Testis (tissue), 3 donors: ENCODE data around the gene DLX4. TPM values are rescaled to one million over a fixed set of nuclear protein-coding genes. Genes with fewer than 3 reads are reported as not detected.

ENCODE experiments used
- DNase-seq: peaks from one replicate; pipeline ENCODE4 v3.0.0-alpha.2; 2019
- H3K27ac ChIP-seq, 2 donors: fragments of 200-600 bp; sonication (generic); one replicate each; pipeline ENCODE4 v1.5.1; 2019
- H3K27me3 ChIP-seq: fragments of 200-600 bp; sonication (generic); one replicate; pipeline ENCODE4 v1.5.1; 2019
- H3K36me3 ChIP-seq: fragments of 200-600 bp; sonication (generic); one replicate; pipeline ENCODE4 v1.5.1; 2017; ENCODE audit warnings: low read depth; ENCODE audit errors: missing control alignments
- H3K4me1 ChIP-seq: fragments of 200-600 bp; sonication (generic); one replicate; pipeline ENCODE4 v1.5.1; 2019
- H3K4me3 ChIP-seq, 2 donors: fragments of 200-600 bp; sonication (generic); one replicate each; pipeline ENCODE4 v1.5.1; 2017 to 2019
- H3K9me3 ChIP-seq: fragments of 200-600 bp; sonication (generic); one replicate; pipeline ENCODE4 v1.5.1; 2017
- CTCF ChIP-seq, 3 experiments: fragments of 450-650 bp in 2 of 3; fragments of 200-600 bp in 1 of 3; sonication (generic) in 1 of 3; IDR thresholded peaks; one replicate each; pipeline ENCODE4 v1.5.1; 2016 to 2019; ENCODE audit warnings: antibody characterized with exemption in 3 of 3, mild to moderate bottlenecking in 2 of 3, moderate library complexity in 1 of 3
- POLR2A ChIP-seq: fragments of 450-650 bp; IDR thresholded peaks from one replicate; pipeline ENCODE4 v1.6.1; 2017; ENCODE audit warnings: antibody characterized with exemption, mild to moderate bottlenecking, moderate library complexity
- WGBS, 2 donors: methylation state at CpG; one replicate each; pipeline ENCODE4 v1.1.5; 2018; 5-methylcytosine and 5-hydroxymethylcytosine counted together
- intact Hi-C: fragments of 100-400 bp; cut with DNase I; formaldehyde crosslinking; loops from one replicate; pipeline ENCODE4 v1.15.1; 2023; ENCODE audit warnings: low total_unique reads
- polyA plus RNA-seq: library from polyadenylated mRNA; stranded (reverse); fragments of 350-450 nt; fragmentation: Illumina TruSeq; extraction: RNeasy Lipid Tissue Mini Kit (QIAGEN cat#74804); gene quantifications from one replicate; pipeline ENCODE4 v1.2.3, GENCODE V29; 2014; ENCODE audit warnings: low read depth, low replicate concordance; ENCODE audit not compliant: insufficient read depth
- total RNA-seq, 2 donors: library from RNA; depleted of rRNA; stranded (reverse); fragments of >200 nt; gene quantifications; one replicate each; pipeline ENCODE4 v1.2.3, GENCODE V29; 2016

The DLX4 gene
- total and polyA plus RNA-seq, 3 donors from 2014 or later: 0.30 to 1.2 (median 0.37) TPM

GRCh38 chr17:49928837-49929475 is 40.0 kb upstream of the DLX4 start:
- no peak for TF ChIP-seq POLR2A
- TF ChIP-seq CTCF (IDR thresholded peaks at IDR 0.05): no peak
- no peak overlapping the region for H3K27ac ChIP-seq
- WGBS, 2 donors: 94 to 98% methylated on average over 5 to 6 of the region's 6 CpGs
- no peak for DNase-seq
- H3K4me3 ChIP-seq: no peak overlapping the region
- no peaks in the 10 kb centered on the region for H3K36me3 ChIP-seq
- no peaks in the 10 kb centered on the region for H3K9me3 ChIP-seq
- intact Hi-C loops: no loop called here
- H3K27me3 ChIP-seq: no peaks in the 10 kb centered on the region
- H3K4me1 ChIP-seq: no peaks in the 10 kb centered on the region

- Histone ChIP-seq H3K27ac (no peak overlapping the region), H3K36me3 (no peaks in the 10 kb centered on the region), H3K9me3 (no peaks in the 10 kb centered on the region), H3K4me3 (no peak overlapping the region), H3K27me3 (no peaks in the 10 kb centered on the region), H3K4me1 (no peaks in the 10 kb centered on the region)
- WGBS, 2 donors: 89 to 95% methylated on average over 7 to 8 of the region's 8 CpGs
- no peak for DNase-seq
- intact Hi-C loops: no loop called here
- no peak for TF ChIP-seq POLR2A
- TF ChIP-seq CTCF (IDR thresholded peaks at IDR 0.05): no peak
These were observed 38.1 kb upstream of the DLX4 start for GRCh38 chr17:49930880-49931279.

- intact Hi-C loops: no loop called here
- no peak overlapping the region for H3K4me3 ChIP-seq
- no peak for DNase-seq
- no peaks in the 10 kb centered on the region for H3K36me3 ChIP-seq
- TF ChIP-seq POLR2A: no peak
- TF ChIP-seq CTCF (IDR thresholded peaks at IDR 0.05): no peak
- H3K9me3 ChIP-seq: no peaks in the 10 kb centered on the region
- 68 to 77% methylated on average over 16 of the region's 16 CpGs for WGBS, 2 donors
- no peak overlapping the region for H3K27ac ChIP-seq
- no peaks in the 10 kb centered on the region for H3K27me3 ChIP-seq
- no peaks in the 10 kb centered on the region for H3K4me1 ChIP-seq
These were observed 37.4 kb upstream of the DLX4 start for GRCh38 chr17:49931416-49932137.

GRCh38 chr17:49932138-49932723 is 36.8 kb upstream of the DLX4 start:
- Histone ChIP-seq H3K9me3 (no peaks in the 10 kb centered on the region), H3K36me3 (no peaks in the 10 kb centered on the region), H3K27me3 (no peaks in the 10 kb centered on the region), H3K4me1 (no peaks in the 10 kb centered on the region), H3K27ac (no peak overlapping the region), H3K4me3 (no peak overlapping the region)
- DNase-seq: no peak
- TF ChIP-seq POLR2A (no peak), CTCF (IDR thresholded peaks at IDR 0.05) (no peak)
- intact Hi-C loops: no loop called here
- WGBS, 2 donors: 78 to 84% methylated on average over 12 to 17 of the region's 17 CpGs
